ENCODE data around the gene ALOX15B. TPM values are rescaled to one million over a fixed set of nuclear protein-coding genes. Genes with fewer than 3 reads are reported as not detected.

ALOX15B gene
- 10 to 100 TPM in 1 of 7 donors, 1 to 10 TPM in 1, under 1 TPM in 4, not detected in 1; 0.23 to 14.9 (median 0.78) TPM for total RNA-seq
- under 1 TPM; 0.25 to 0.88 TPM for polyA plus RNA-seq
- long read RNA-seq, donor 1, partial matches to known transcripts = 0 of 2 reads
- long read RNA-seq, donor 1, other reads (novel, unspliced or antisense) = 0 of 2 reads
- long read RNA-seq, donor 2 = 0 reads
- long read RNA-seq, donor 3, partial matches to known transcripts = 1 of 3 reads
- long read RNA-seq, donor 3, other reads (novel, unspliced or antisense) = 0 of 3 reads

- no peaks in the 10 kb centered on the region for H3K4me1 ChIP-seq (ENCODE audit: insufficient read depth)
- no peak within 1 kb of the TSS for H3K4me3 ChIP-seq
- no peaks in the 10 kb centered on the region for H3K27me3 ChIP-seq
- DNase-seq = no peak
- H3K27ac ChIP-seq = no peak within 1 kb of the TSS
- intact Hi-C loops (cut with DNase I) = no loop called here
- TF ChIP-seq POLR2A (IDR thresholded peaks at IDR 0.05) (no peak), CTCF (IDR thresholded peaks at IDR 0.05) (no peak), EP300 (IDR thresholded peaks at IDR 0.05) (no peak)
- 7 to 9% (median 8%) methylated on average over 28 to 37 of the region's 37 CpGs for WGBS, 3 donors
- no peaks in the 10 kb centered on the region for H3K9me3 ChIP-seq
- no peaks in the 10 kb centered on the region for H3K36me3 ChIP-seq
Observed at GRCh38 chr17:8038954-8039610, at the start of gene ALOX15B. TSS of gene ALOX15B (plus strand) at chr17:8039059. CDS start at chr17:8039156, 97 bp downstream.

GRCh38 chr17:7989781-7990655, 48.8 kb upstream of the ALOX15B start:
- Histone ChIP-seq H3K4me1 (ENCODE audit: insufficient read depth) (no peaks in the 10 kb centered on the region), H3K27me3 (no peaks in the 10 kb centered on the region), H3K4me3 (peak overlapping the region; percentile 41), H3K36me3 (no peaks in the 10 kb centered on the region), H3K9me3 (no peaks in the 10 kb centered on the region), H3K27ac (peak overlapping the region in 1 of 2 donors; percentile 33)
- peak; percentile 74 to 91 (median 85) for DNase-seq
- 3 to 4% (median 4%) methylated on average over 50 to 59 of the region's 59 CpGs for WGBS, 3 donors
- intact Hi-C loops (cut with DNase I) = loop anchor here (2.0 to 10.0 kb wide), 10 partner anchors 65 to 255 kb away; partner anchors contain the start of gene KCNAB3 (in 1 of the 4)
- TF ChIP-seq EP300 (IDR thresholded peaks at IDR 0.05) (no peak), POLR2A (IDR thresholded peaks at IDR 0.05) (no peak), CTCF (IDR thresholded peaks at IDR 0.05) (peak; percentile 91 to 99 (median 93))

DNA sequence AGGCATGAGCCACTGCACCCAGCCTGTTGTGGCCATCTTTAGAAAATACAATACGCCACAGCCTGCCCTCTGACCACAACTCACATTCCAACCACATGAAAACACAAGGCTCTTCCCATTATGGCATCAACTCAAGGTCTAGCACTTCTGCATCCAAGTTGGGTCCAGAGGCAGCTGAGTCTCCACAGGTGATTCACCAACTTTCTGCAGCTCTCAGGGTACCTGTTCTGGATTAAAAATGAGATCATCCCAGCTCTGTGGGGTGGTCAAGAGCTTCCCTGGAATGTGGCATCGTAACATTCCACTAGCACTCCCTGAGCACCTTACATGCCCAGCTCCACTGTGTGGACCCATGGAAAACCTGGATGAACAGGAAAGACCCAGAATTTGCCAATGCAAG, 46.3 kb upstream of the ALOX15B start:
- intact Hi-C loops (cut with DNase I) = loop anchor here in 3 of 4 donors (5.0 kb wide), 2 partner anchors 65 to 170 kb away; no protein-coding TSS in a partner anchor

More for the DNA sequence above, 46.3 kb upstream of the ALOX15B start:
- TF ChIP-seq POLR2A (IDR thresholded peaks at IDR 0.05) = no peak
- no peak for TF ChIP-seq EP300 (IDR thresholded peaks at IDR 0.05)
- no peak for TF ChIP-seq CTCF (IDR thresholded peaks at IDR 0.05)
- 56 to 73% (median 63%) methylated on average over 2 of the region's 2 CpGs for WGBS, 3 donors
- no peak overlapping the region for H3K4me3 ChIP-seq
- no peak for DNase-seq
- H3K27me3 ChIP-seq = no peaks in the 10 kb centered on the region
- no peaks in the 10 kb centered on the region for H3K36me3 ChIP-seq
- H3K9me3 ChIP-seq = no peaks in the 10 kb centered on the region
- no peaks in the 10 kb centered on the region for H3K4me1 ChIP-seq (ENCODE audit: insufficient read depth)
- no peak overlapping the region for H3K27ac ChIP-seq
